Measurements from ENCODE around the gene CAMP.

DNA sequence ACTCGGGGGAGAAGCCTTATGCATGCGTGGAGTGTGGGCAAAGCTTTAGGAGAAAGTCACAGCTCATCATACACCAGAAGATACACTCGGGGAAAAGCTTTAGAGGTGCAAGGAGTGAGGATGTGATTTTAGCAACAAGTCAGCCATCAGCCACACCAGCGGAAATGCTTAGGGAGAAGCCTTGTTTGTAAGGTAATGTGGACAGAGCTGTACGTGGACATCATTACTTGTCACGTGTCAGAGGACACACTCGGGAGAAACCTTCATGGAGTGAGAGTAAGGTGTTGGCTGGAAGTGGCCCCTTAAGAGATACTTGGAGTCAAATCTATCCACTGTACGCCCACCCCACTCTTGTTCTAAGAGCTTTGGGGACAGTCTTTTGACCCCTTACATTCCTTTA, 46.3 kb downstream of the CAMP start:
- TF ChIP-seq, protein P1, sequence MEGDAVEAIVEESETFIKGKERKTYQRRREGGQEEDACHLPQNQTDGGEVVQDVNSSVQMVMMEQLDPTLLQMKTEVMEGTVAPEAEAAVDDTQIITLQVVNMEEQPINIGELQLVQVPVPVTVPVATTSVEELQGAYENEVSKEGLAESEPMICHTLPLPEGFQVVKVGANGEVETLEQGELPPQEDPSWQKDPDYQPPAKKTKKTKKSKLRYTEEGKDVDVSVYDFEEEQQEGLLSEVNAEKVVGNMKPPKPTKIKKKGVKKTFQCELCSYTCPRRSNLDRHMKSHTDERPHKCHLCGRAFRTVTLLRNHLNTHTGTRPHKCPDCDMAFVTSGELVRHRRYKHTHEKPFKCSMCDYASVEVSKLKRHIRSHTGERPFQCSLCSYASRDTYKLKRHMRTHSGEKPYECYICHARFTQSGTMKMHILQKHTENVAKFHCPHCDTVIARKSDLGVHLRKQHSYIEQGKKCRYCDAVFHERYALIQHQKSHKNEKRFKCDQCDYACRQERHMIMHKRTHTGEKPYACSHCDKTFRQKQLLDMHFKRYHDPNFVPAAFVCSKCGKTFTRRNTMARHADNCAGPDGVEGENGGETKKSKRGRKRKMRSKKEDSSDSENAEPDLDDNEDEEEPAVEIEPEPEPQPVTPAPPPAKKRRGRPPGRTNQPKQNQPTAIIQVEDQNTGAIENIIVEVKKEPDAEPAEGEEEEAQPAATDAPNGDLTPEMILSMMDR (IDR thresholded peaks at IDR 0.05) = no peak
- TF ChIP-seq POLR2A (IDR thresholded peaks at IDR 0.05; ENCODE audit: low read depth) (no peak), POLR2AphosphoS5 (IDR thresholded peaks at IDR 0.05) (no peak)

All from esophagus muscularis mucosa (tissue), 3 donors.